Measurements from ENCODE around the gene RBM33.

- TF ChIP-seq POLR2AphosphoS5 (IDR thresholded peaks at IDR 0.05; ENCODE audit: borderline replicate concordance, low read depth, low read length) (no peak), EZH2 (IDR thresholded peaks at IDR 0.05) (no peak)
Measured at GRCh38 chr7:155598810-155599210, 45.7 kb upstream of the RBM33 start.
